Embryonic facial prominence (tissue), 1 donor: Measurements from ENCODE around the gene MTFP1.
"Not testable (repeated sequence)": the region's sequence is repeated elsewhere in the genome, so short reads cannot be mapped to it uniquely, and the experiment has no call there.

Experiments used
- DNase-seq: peaks from one replicate; pipeline ENCODE4 v3.0.0-alpha.2; 2016; ENCODE audit errors: extremely low spot score

MTFP1 gene, protein sequence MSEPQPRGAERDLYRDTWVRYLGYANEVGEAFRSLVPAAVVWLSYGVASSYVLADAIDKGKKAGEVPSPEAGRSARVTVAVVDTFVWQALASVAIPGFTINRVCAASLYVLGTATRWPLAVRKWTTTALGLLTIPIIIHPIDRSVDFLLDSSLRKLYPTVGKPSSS

DNA sequence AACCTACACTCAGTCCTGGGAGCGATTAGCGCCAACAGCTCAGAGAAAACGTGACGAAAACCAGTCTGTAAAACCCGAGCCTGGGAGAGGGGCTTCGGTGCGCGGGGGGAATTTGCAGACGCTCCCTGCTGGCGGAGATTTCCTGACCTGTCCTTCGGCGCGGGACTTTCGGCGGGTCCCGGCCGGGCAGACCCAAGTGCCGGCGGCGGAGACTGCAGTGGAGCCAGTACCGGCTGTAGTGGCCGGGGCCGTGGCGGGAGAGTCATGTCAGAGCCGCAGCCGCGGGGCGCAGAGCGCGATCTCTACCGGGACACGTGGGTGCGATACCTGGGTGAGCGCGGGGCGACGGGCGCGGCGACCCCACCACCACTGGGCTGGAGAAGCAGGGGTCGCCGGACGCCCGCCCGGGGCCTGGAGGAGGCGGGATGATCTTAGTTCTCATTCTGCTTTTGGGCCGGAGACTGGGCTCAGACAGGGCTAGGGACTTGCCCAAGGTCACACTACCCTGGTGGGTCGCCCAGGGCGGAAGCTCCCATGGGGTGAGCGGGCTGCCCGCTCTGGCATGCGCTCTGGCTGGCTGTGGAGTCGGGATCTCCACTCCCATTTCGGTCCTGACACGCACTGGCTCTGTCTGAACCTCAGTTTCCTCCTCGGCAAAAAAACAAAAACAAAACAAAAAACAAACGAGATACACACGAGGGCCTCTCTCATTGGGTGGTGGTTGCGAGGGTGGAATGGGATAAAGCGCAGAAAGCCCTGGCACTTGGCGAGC is at the start of gene MTFP1:
Gene MTFP1, plus strand, starts transcription at position 153 of the 772 bp plus-strand sequence. Its CDS starts 112 bp downstream, at position 265.
- DNase-seq: peak; percentile 55

DNA sequence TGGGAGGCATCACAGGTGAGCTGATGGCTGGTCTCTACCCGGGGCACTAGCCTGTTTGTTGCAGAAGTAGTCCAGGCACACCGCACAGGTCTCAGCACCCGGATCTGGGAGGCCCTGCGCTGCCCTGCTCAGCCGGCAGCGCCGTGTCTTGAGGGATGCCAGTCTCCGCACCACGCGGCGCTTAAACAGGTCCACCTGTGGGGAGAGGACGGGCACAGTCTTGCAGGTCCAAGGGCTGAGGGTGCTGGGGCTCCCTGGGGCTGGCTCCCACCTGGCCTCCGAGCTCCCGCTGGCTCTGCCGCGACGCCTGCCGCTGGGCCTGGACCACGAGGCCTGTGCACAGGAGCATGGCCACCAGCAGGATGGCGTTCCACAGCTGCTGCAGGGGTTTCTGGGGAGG is 45.6 kb upstream of the MTFP1 start:
- no peak for DNase-seq

DNA sequence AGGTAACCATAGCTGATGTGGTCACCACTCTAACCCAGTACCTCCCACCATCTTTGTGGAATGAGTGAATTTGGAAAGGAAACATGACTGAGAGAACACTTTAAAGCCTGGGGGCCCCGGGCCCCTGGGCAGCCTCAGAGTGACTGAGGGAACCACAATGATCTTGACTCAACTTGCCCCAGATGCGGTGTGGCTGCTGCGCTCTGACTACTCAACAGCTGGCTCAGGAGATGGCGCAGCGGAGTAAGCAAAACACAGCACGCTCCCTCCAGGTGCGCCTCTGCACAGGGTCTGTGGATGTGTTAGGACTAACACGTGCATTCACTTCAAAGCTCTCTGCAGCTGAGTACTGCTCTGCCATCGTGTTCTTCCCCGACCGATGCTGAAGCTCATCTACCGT is 44.3 kb upstream of the MTFP1 start:
- DNase-seq: no peak

DNA sequence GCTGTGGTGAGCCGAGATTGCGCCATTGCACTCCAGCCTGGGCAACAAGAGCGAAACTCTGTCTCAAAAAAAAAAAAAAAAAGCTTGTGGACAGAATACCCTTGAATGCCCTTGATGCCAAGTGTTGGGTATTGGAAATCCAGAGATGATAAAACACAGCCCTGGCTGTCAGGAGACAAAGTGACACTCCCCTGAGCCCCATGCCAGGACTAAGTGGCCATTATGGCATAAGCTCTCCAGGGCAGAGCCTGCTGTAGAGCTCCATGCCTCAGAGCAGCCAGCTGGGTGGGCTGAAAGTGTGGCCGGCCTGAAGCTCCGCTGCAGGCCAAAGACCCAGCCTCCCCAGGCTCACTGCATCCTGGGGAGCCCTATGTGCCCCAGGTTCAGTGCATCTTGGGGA is 43.2 kb upstream of the MTFP1 start:
- DNase-seq: no peak

DNA sequence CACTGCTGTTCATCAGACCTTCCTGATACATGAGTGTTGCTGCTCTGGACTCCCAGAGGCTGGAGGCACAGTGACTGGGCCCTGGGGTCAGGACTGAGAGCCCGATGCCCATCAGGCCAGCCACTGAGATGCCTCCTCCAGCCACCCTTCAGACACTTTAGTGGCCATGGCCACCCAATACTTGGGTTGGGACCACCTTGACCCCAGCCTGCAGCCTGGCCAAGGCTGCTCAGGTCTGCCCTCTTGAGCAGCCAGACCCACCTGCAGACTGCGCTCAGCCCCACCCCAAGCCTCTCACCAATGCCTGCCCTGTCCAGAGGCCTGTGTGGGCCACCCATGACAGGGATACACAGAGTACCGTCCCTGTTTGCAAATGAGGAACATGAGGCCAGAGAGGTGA is 42.5 kb upstream of the MTFP1 start:
- no peak for DNase-seq

DNA sequence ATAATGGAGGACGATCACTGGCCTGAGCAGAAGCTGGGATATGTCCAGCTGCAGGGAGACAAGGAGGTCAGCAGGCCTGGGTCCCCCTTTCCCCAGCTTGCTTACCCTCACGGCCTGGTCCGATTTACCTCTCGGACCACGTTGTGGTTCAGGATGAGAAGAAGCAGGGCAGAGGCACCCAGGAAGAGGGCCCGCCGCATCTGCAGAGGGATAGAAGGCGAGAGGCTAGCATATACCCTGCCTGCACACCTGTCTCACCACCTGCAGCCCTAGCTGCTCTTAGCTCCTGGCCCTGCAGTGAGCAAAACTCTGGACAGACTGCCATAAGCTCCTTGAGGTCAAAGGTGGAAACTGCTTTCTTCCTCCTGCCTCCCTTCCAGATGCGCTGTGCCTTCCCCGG is 39.6 kb upstream of the MTFP1 start:
- DNase-seq: no peak

DNA sequence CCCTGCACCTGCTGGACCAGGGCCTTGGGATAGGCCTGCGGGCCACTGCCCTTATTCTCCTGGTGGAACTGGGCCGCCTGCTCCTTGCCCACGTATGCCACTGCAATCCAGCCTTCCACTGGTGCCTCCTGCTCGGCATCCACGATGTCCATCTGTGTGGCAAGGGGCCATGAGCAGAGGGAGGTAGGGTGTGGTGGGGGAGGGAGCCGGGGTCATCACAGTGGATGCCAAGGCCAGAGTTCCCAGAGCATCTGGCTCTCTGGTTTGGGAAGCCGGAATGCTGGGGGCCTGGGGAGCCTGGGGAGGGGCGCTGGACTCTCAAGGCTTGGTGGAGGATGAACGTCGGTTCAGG is 39.0 kb upstream of the MTFP1 start:
- no peak for DNase-seq

DNA sequence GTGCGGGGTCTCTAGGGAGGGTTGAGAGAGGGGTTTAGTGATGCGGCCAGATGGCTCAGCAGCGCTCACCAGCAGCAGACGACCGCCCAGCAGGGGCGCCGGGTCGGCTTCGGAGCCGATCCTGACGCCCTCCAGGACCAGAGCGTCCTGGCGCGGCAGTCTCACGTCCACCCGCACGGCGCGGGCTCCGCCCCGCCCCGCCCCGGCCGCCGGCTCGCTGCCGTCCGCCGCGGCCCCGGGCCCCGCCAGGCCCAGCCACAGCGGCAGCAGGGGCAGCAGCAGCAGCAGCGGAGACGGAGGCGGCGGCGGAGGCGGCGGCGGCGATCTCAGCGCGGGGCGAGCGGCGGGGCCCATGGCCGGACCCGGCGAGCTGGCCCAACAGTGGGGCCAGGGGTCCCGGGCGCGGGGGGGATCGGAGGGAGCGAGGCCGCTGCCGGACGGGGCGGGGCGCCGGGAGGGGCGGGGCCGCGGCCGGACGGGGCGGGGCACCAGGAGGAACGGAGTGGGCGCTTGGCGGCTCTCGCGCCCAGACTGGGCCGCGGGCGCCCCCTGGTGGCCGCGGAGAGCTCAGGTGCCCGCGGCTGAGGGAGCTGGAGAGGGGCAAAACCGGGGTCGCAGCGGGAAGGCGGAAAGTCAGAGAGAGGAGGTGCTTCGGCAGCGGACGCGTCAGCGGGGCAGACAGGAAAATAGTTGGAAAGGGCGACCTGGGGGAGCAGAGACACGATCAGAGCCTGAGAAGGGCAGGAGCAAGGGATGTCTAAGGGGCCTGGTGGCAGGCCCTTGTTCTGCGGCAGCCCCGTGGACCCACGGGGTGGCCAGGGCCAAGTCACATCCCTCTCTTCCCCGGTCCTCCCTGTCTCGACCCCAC is 38.4 kb upstream of the MTFP1 start, which contains the start of gene RNF215:
Gene RNF215, minus strand, starts transcription at position 452 of the 868 bp plus-strand sequence. Its CDS starts 98 bp downstream, at position 354.
- peak; percentile 65 for DNase-seq

DNA sequence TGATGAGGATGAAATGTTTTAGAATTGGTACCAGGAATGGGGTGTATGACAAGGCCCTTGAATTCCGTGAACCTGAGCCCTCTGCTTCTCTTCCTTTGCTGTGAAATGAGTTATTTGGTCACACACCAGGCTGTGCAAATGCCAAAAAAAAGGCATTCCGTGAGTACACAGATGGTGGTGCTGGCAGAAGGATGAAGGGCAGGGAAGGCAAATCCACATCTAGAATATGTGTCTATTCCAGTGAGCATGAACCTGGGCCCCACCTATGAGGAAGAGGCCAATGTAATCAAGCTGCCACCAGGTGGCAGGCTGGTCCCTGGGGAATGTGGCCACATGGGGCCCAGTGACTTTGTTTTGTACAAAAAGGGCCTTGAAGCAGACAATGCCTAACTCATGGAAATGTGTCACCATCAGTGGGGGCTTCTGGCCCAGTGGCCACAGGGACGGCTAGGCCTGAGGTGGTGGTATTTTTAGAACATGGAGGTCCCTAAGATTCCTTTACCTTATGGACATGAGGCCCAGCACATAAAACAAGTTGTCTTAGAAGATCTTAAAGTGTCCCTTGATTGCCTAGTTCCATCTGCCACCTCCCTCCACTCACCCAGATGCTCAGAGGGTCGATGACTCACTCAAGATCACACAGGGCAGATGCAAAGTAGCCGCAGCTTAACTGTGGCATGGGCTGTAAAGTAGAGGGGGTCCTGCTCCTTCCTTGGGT is 34.4 kb upstream of the MTFP1 start:
- no peak for DNase-seq

DNA sequence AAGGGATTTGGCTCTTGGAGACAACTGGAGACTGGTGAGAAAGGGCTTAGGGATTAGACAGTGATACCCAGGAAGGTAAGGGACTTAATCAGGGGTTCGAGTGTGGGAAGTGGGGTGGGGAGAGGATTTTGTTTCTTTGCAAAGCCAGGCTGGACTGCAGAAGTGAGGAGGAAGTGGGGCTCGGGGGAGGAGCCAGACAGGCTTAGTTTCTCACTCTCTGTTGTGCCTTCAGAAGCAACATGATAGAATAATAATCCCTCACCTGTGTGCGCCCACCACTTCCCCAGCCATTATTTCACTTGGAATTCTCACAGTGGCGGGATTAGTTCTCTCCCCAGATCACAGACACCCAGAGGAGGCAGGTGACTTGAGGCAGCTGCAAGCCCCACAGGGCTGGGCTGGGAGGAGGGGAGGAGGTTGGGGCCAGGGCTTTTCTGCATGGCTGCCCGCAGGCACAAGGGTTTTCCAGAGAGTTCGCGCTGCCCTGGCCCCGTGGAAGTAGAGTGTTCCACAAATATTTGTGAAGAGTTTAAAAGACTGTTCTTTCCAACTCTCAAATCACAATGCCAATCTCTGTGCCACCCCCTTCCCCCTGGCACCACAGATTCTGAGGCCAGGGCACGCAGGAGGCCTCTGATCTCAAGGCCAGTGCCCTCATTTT is 32.8 kb upstream of the MTFP1 start:
- no peak for DNase-seq

DNA sequence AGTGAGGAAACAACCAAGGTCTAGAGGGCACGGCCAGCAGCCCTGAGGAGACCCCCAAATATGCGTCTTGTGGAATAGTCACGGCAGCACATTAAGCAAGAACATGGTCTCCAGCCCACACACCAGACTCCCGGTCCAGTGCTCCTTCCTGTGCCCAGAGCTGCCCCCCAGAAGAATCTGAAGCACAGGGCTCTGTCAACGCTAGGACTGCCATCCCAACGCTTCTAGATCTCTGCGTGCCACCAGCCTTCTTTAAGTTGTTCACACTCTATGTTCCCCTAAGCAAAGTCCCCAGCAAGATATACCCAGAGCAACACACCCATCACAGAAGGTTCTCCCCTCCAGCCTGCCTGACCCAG is 32.3 kb upstream of the MTFP1 start:
- no peak for DNase-seq

DNA sequence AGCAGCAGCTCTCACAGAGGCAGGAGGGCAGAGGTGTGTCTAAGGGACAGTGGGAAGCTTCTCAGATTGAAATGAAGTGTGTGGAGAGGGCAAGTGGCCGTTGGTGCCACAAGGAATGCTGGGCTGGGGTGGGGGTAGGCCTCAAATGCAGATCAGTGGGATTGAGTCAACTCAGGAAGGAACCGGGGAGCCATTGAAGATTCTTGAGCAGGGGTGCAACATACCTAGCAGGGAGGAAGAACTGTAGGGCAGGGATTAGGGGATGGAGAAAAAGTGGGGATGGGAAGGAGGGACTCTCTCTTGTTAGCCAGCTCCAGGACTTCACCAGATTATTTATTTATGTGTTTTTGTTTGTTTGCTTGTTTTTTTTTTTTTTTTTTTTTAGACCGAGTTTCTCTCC is 31.7 kb upstream of the MTFP1 start:
- no peak for DNase-seq

DNA sequence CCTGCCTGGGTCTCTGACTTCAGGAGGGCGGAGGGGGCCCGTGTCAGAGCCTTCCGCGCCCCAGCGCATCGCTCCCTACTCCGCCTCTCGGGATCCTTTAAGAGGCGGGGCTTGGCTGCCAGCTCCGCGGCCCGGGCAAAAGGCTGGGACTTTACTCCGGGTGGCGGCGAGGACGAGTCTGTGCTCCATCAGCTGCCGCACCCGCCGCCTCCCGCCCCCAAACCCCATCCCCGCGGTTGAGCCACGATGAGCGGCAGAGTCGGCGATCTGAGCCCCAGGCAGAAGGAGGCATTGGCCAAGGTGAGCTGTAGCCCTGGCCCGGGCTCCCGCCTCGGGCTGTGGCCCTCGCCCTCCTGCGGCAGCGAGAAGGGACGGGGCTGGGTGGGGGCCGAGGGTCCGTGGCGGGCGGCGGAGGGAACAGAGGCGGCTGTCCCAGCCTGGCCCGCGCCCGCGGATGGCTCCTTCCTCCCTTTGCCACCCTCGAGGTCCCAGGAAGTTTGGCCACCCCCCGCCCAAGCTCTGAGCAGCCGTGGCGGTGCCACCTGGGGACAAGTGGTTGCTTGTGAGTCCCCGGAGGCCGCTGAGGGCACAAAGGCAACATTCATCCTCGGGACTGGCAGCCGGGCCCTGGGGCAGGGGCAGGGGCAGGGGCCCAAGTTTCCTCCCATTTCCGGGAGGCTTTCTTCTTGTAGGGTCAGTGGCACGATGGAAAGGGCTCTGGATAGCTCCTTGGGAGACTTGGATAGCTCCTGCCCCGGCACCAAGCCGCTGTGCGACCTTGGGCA is 28.5 kb upstream of the MTFP1 start, which contains the start of gene SEC14L2:
Gene SEC14L2, plus strand, starts transcription at position 148 of the 785 bp plus-strand sequence. Its CDS starts 99 bp downstream, at position 247.
- DNase-seq: no peak

DNA sequence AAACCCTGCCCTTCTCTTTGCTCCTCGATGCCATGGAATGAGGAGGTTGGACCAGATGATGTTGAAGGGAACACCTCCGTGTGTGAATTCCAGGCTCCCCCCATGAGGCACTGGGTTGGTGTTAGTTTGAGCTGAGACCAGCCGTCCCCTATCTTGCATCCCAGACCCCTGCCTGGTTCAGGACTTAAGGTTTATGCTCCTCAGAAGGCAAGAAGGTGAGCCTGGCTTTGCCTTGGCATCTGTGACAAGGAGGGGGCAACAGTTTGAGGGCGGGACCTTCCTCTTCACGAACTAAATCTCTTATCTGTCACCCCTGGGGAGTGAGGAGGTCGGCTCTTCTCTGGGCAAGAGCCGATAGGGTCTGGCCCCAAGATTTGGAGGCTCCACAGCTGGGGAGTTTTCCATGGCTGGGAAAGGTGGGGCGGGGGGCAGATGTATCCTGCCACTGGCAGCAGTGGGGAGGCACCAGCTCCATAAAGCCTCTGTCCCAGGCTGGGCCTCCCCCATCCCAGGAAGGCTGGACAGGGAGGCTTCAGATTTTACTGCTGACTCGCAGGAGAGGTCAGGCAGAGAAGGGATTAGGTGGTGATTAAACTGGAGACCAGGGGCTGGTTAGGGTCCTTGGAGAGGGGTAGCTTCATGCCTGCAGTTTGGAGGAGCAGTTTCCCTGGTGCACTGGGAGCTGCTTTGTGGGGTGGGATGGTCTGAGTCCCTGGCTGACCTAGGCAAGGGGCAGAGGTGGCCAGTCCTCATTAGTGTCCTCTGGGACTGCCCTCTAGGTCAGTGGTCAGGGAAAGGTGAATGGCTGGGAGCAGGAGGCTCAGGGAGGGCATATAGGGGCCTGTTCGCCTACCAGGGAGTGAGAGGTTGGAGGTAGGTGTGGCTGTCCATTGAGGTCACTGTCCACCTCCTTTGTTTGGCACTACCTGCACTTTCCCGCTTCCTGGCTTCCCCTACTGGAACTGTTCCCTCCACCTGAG is 27.6 kb upstream of the MTFP1 start:
- no peak for DNase-seq

DNA sequence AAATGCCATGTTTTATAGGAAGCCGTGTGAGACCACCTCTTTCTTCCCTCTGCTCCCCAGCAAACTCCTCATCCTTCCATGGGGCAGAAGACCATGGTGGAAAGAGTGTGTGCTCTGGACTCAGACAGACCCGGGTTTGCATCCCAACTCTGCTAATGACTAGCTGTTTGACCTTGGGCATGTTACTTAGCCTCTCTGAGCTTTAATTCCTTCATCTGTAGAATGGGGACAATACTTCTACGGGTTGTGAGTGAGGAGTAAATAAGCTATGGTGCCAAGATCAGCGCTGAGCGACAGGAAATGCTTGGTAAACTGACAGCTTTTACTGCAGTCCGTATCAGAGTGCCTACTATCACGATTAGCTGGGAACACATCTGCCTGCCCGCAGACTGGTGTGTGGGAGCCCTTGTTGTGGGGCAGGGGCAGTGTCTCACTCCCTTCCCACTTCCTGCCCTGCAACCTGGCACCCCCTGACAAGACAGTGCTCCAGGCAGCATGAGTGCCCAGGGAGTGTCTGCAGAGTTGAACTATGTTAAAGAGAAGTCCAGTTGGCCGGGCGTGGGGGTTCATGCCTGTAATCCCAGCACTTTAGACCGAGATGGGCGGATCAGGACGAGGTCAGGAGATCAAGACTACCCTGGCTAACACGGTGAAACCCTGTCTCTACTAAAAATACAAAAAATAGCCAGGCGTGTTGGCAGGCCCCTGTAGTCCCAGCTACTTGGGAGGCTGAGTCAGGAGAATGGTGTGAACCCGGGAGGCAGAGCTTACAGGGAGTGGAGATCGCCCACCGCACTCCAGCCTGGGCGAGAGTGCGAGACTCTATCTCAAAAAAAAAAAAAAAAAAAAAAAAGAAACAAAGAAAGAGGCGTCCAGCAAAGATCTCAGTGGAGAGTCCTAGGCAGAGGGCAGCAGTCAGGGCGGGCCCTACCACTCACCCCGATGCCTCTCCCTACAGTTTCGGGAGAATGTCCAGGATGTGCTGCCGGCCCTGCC is 26.6 kb upstream of the MTFP1 start:
- DNase-seq: no peak

DNA sequence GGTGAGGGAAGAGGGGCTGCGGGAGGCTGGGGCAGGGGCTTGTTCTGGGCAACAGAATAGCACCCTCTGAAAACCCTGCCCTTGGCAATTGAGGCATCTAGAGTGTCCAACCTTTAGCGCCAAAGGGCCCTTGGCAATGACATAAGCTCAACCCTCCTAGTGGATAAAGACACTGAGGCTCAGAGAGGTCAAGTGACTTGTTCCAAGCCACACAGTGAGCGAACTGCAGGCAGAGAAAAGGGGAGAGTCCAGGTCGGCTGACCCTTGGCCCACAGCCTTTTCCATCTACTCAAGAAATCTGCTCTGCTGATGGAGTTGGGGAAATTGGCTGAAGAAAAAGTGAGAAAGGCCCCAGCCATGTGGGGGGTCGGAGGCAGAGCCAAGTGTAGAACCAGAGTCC is 25.9 kb upstream of the MTFP1 start:
- no peak for DNase-seq

DNA sequence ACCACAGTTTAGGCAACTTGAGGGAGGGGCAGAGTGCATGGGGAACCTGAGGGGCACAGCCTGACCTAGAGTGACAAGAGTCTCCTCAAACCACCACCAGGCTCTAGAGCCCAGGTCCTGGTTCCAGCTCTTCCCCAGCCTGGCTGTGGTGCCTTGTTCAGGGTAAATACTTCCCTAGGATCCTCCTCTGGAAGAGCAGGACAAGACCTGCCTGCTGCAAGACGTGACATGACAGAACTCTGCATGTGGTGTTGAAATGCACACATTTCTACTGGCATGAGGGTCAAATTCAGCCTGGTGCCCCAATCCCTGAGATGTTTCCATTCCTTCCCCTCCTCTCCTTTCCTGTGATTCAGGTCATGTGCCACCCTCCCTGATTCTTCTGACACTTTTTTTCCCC is 25.4 kb upstream of the MTFP1 start:
- no peak for DNase-seq

DNA sequence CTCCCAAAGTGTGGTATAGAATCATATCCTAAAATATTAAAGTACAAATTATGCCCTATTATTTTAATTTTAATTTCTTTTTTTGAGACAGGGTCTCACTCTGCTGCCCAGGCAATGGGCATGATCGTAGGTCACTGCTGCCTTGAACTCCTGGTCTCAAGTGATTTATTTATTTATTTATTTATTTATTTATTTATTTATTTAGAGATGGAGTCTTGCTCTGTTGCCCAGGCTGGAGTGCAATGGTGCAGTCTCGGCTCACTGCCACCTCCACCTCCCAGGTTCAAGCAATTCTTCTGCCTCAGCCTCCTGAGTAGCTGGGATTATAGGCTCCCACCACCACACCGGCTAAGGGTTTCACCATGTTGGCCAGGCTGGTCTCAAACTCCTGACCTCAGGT is 24.5 kb upstream of the MTFP1 start:
- not testable (repeated sequence) for DNase-seq
